HG03095 (cell line): ENCODE data around the gene GPHN.
"Not testable (repeated sequence)": the region's sequence is repeated elsewhere in the genome, so short reads cannot be mapped to it uniquely, and the experiment has no call there.

ENCODE experiments used
- ATAC-seq: cut with Tn5 transposase; IDR thresholded peaks from one replicate; pipeline ENCODE4 v1.9.1; 2021; ENCODE audit warnings: moderate library complexity; ENCODE audit not compliant: unreplicated experiment

The GPHN gene

GRCh38 chr14:66501592-66501991 is 6.4 kb upstream of the GPHN start:
- no peak for ATAC-seq

- not testable (repeated sequence) for ATAC-seq
Observed at GRCh38 chr14:66502836-66503235, 5.1 kb upstream of the GPHN start.

GRCh38 chr14:66503532-66503931 is 4.4 kb upstream of the GPHN start:
- no peak for ATAC-seq

GRCh38 chr14:66507181-66507721 is 696 bp upstream of the GPHN start:
- peak; percentile 18 for ATAC-seq

- ATAC-seq: no peak
Observed at GRCh38 chr14:66508547-66508845, 549 bp downstream of the GPHN start.

GRCh38 chr14:66508846-66509621 is 1.1 kb downstream of the GPHN start:
- peak; percentile 33 for ATAC-seq

- no peak for ATAC-seq
Observed at GRCh38 chr14:66509874-66510273, 1.9 kb downstream of the GPHN start.

GRCh38 chr14:66511849-66512248 is 3.9 kb downstream of the GPHN start:
- no peak for ATAC-seq

GRCh38 chr14:66514213-66514612 is 6.3 kb downstream of the GPHN start:
- ATAC-seq: no peak

GRCh38 chr14:66530526-66530925 is 22.6 kb downstream of the GPHN start:
- ATAC-seq: no peak

- no peak for ATAC-seq
Observed at GRCh38 chr14:66539034-66539433, 31.1 kb downstream of the GPHN start.

- ATAC-seq: no peak
Observed at GRCh38 chr14:66540038-66540437, 32.1 kb downstream of the GPHN start.

GRCh38 chr14:66541627-66542026 is 33.7 kb downstream of the GPHN start:
- ATAC-seq: no peak

- no peak for ATAC-seq
Observed at GRCh38 chr14:66543996-66544395, 36.0 kb downstream of the GPHN start.

GRCh38 chr14:66545191-66545590 is 37.2 kb downstream of the GPHN start:
- not testable (repeated sequence) for ATAC-seq

GRCh38 chr14:66545751-66546150 is 37.8 kb downstream of the GPHN start:
- not testable (repeated sequence) for ATAC-seq

GRCh38 chr14:66563731-66564130 is 55.8 kb downstream of the GPHN start:
- ATAC-seq: no peak

- ATAC-seq: no peak
Observed at GRCh38 chr14:66568220-66568619, 60.3 kb downstream of the GPHN start.

- no peak for ATAC-seq
Observed at GRCh38 chr14:66572826-66573225, 64.9 kb downstream of the GPHN start.

GRCh38 chr14:66575014-66575413 is 67.1 kb downstream of the GPHN start:
- ATAC-seq: no peak

GRCh38 chr14:66575939-66576338 is 68.0 kb downstream of the GPHN start:
- ATAC-seq: no peak

GRCh38 chr14:66587753-66588152 is 79.8 kb downstream of the GPHN start:
- ATAC-seq: not testable (repeated sequence)

GRCh38 chr14:66595394-66595793 is 87.4 kb downstream of the GPHN start:
- ATAC-seq: no peak
